Measurements from ENCODE around the gene HNRNPU. TPM values are rescaled to one million over a fixed set of nuclear protein-coding genes. Genes with fewer than 3 reads are reported as not detected.
"Not testable (repeated sequence)": the region's sequence is repeated elsewhere in the genome, so short reads cannot be mapped to it uniquely, and the experiment has no call there.

HNRNPU gene
- polyA plus RNA-seq, 1 donor from 2014 or later, result 346 TPM

- peak overlapping the region; percentile 98 for H3K9ac ChIP-seq (ENCODE audit: low read length)
- H3K9me2 ChIP-seq (ENCODE audit: insufficient read depth, low read length); H3K9me3 ChIP-seq (ENCODE audit: low read length); H3F3A ChIP-seq (ENCODE audit: insufficient read depth, low read length, poor library complexity, severe bottlenecking); H4K20me1 ChIP-seq (ENCODE audit: insufficient read depth); H2AFZ ChIP-seq (ENCODE audit: low read depth, low read length); H3K27me3 ChIP-seq (ENCODE audit: insufficient read depth, low read depth, low read length); H3K36me3 ChIP-seq (ENCODE audit: insufficient read depth, low read length): not testable (repeated sequence)
- H3K4me2 ChIP-seq (ENCODE audit: low read length), result peak overlapping the region; percentile 77
- peak overlapping the region; percentile 79 for H3K4me3 ChIP-seq (ENCODE audit: low read length)
- H3K27ac ChIP-seq (ENCODE audit: low read length), result peak overlapping the region; percentile 95
- peaks cover 27% of the 10 kb centered on the region for H3K79me2 ChIP-seq (replicated peaks; ENCODE audit: insufficient read depth, low read length)
These were observed 31.1 kb downstream of the HNRNPU start for GRCh38 chr1:244833260-244833659.

- TF ChIP-seq EZH2 (IDR thresholded peaks at IDR 0.05; ENCODE audit: borderline replicate concordance, insufficient read depth, low read length, poor library complexity, severe bottlenecking), result no peak
These were observed 33.7 kb downstream of the HNRNPU start for GRCh38 chr1:244830639-244831038.

GRCh38 chr1:244826712-244827111, 37.6 kb downstream of the HNRNPU start:
- H4K20me1 ChIP-seq (ENCODE audit: insufficient read depth), result no peaks in the 10 kb centered on the region
- H3K9me2 ChIP-seq (ENCODE audit: insufficient read depth, low read length), result no peaks in the 10 kb centered on the region
- H3K4me2 ChIP-seq (ENCODE audit: low read length), result no peak overlapping the region
- no peaks in the 10 kb centered on the region for H3K36me3 ChIP-seq (ENCODE audit: insufficient read depth, low read length)
- H2AFZ ChIP-seq (ENCODE audit: low read depth, low read length), result no peak overlapping the region
- no peaks in the 10 kb centered on the region for H3K79me2 ChIP-seq (replicated peaks; ENCODE audit: insufficient read depth, low read length)
- H3F3A ChIP-seq (ENCODE audit: insufficient read depth, low read length, poor library complexity, severe bottlenecking), result no peaks in the 10 kb centered on the region
- H3K9me3 ChIP-seq (ENCODE audit: low read length), result no peaks in the 10 kb centered on the region
- no peak overlapping the region for H3K27ac ChIP-seq (ENCODE audit: low read length)
- H3K9ac ChIP-seq (ENCODE audit: low read length), result no peak overlapping the region
- TF ChIP-seq EP300 (conservative IDR thresholded peaks at IDR 0.05; ENCODE audit: poor library complexity, severe bottlenecking) (no peak), CTCF (IDR thresholded peaks at IDR 0.05; ENCODE audit: poor library complexity, severe bottlenecking) (no peak), SMC3 (conservative IDR thresholded peaks at IDR 0.05; ENCODE audit: poor library complexity) (no peak), TAF1 (IDR thresholded peaks at IDR 0.05; ENCODE audit: low read depth) (no peak), MXI1 (conservative IDR thresholded peaks at IDR 0.05; ENCODE audit: poor library complexity, severe bottlenecking) (no peak)
- TF ChIP-seq, protein P1, sequence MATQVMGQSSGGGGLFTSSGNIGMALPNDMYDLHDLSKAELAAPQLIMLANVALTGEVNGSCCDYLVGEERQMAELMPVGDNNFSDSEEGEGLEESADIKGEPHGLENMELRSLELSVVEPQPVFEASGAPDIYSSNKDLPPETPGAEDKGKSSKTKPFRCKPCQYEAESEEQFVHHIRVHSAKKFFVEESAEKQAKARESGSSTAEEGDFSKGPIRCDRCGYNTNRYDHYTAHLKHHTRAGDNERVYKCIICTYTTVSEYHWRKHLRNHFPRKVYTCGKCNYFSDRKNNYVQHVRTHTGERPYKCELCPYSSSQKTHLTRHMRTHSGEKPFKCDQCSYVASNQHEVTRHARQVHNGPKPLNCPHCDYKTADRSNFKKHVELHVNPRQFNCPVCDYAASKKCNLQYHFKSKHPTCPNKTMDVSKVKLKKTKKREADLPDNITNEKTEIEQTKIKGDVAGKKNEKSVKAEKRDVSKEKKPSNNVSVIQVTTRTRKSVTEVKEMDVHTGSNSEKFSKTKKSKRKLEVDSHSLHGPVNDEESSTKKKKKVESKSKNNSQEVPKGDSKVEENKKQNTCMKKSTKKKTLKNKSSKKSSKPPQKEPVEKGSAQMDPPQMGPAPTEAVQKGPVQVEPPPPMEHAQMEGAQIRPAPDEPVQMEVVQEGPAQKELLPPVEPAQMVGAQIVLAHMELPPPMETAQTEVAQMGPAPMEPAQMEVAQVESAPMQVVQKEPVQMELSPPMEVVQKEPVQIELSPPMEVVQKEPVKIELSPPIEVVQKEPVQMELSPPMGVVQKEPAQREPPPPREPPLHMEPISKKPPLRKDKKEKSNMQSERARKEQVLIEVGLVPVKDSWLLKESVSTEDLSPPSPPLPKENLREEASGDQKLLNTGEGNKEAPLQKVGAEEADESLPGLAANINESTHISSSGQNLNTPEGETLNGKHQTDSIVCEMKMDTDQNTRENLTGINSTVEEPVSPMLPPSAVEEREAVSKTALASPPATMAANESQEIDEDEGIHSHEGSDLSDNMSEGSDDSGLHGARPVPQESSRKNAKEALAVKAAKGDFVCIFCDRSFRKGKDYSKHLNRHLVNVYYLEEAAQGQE (IDR thresholded peaks at IDR 0.05; ENCODE audit: borderline replicate concordance), result no peak
- no peak overlapping the region for H3K4me3 ChIP-seq (ENCODE audit: low read length)
- no peaks in the 10 kb centered on the region for H3K27me3 ChIP-seq (ENCODE audit: insufficient read depth, low read depth, low read length)

More at GRCh38 chr1:244830639-244831038, 33.7 kb downstream of the HNRNPU start:
- Histone ChIP-seq H3K27ac (ENCODE audit: low read length) (no peak overlapping the region), H2AFZ (ENCODE audit: low read depth, low read length) (no peak overlapping the region), H3K36me3 (ENCODE audit: insufficient read depth, low read length) (no peaks in the 10 kb centered on the region), H3K9me2 (ENCODE audit: insufficient read depth, low read length) (no peaks in the 10 kb centered on the region), H3K4me2 (ENCODE audit: low read length) (no peak overlapping the region), H3K79me2 (replicated peaks; ENCODE audit: insufficient read depth, low read length) (peaks cover under 1% of the 10 kb centered on the region), H3F3A (ENCODE audit: insufficient read depth, low read length, poor library complexity, severe bottlenecking) (peaks cover 5% of the 10 kb centered on the region), H3K4me3 (ENCODE audit: low read length) (no peak overlapping the region), H3K27me3 (ENCODE audit: insufficient read depth, low read depth, low read length) (no peaks in the 10 kb centered on the region), H4K20me1 (ENCODE audit: insufficient read depth) (no peaks in the 10 kb centered on the region), H3K9ac (ENCODE audit: low read length) (no peak overlapping the region), H3K9me3 (ENCODE audit: low read length) (no peaks in the 10 kb centered on the region)

Data from neural cell (in vitro differentiated cells).